ENCODE data around the gene LRP8.

LRP8 gene

GRCh38 chr1:53279296-53280200 is 48.3 kb downstream of the LRP8 start:
- Histone ChIP-seq H3K36me3 (ENCODE audit: control insufficient read depth, insufficient read depth, low read length) (peaks cover 50% of the 10 kb centered on the region), H3K9me3 (ENCODE audit: control insufficient read depth, low read length) (no peaks in the 10 kb centered on the region), H3K4me3 (ENCODE audit: extremely low read depth, insufficient read depth, low read length, poor library complexity, severe bottlenecking) (no peak overlapping the region), H3K27ac (ENCODE audit: low read depth, low read length, severe bottlenecking) (peak overlapping the region; percentile 23), H3K4me1 (ENCODE audit: control insufficient read depth, insufficient read depth, low read length, poor library complexity, severe bottlenecking) (no peaks in the 10 kb centered on the region)
- 78 to 84% methylated on average over 9 to 11 of the region's 14 CpGs for WGBS, 2 experiments (ENCODE audit: insufficient coverage in 2 of 2)

DNA sequence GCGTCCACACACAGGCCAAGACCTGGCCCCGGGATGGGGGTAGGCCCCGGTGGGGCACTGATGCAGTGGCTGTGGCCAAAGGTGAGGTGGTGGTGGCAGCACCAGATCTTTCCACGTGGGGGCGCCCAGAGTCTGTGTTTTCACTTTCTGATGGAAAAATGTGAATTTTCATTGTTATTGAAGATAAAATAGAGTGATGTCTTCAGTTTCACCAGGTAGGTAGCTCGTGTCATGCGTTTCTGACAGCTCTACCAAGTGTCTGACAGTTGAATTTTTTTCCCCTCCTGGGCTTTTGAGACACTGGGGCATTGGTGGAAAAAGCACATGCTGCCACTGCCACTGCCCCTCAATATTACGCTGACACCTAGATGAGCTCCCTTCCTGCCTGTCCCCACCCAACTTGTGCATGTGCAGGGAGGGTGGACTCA is 49.6 kb downstream of the LRP8 start:
- 36 to 52% methylated on average over 4 to 7 of the region's 8 CpGs for WGBS, 2 experiments (ENCODE audit: insufficient coverage in 2 of 2)
- Histone ChIP-seq H3K36me3 (ENCODE audit: control insufficient read depth, insufficient read depth, low read length) (peaks cover 53% of the 10 kb centered on the region), H3K4me3 (ENCODE audit: extremely low read depth, insufficient read depth, low read length, poor library complexity, severe bottlenecking) (no peak overlapping the region), H3K4me1 (ENCODE audit: control insufficient read depth, insufficient read depth, low read length, poor library complexity, severe bottlenecking) (no peaks in the 10 kb centered on the region), H3K9me3 (ENCODE audit: control insufficient read depth, low read length) (no peaks in the 10 kb centered on the region), H3K27ac (ENCODE audit: low read depth, low read length, severe bottlenecking) (no peak overlapping the region)

DNA sequence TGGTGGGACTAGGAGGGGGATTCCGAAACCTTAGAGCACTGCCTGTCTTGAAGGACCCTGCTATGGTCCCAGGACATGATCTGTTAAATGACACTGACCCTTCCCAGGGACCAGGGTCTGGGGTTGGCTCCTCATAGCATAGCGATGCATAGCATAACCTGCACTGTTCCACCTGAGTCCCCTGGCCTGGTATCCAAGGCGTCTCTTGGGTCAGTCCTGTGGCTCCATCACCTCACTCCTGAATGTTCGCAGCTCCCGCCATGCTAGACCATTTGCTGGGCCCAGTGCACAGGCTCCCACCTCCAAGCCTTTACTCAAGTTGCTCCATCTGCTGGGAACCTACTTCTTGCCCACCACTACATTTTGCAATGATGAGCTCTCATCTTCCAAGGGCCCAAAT is 50.5 kb downstream of the LRP8 start:
- WGBS, 2 experiments (ENCODE audit: insufficient coverage in 2 of 2) = 98 to 99% methylated on average over 5 of the region's 5 CpGs
- H3K4me1 ChIP-seq (ENCODE audit: control insufficient read depth, insufficient read depth, low read length, poor library complexity, severe bottlenecking) = no peaks in the 10 kb centered on the region
- peaks cover 56% of the 10 kb centered on the region for H3K36me3 ChIP-seq (ENCODE audit: control insufficient read depth, insufficient read depth, low read length)
- no peaks in the 10 kb centered on the region for H3K9me3 ChIP-seq (ENCODE audit: control insufficient read depth, low read length)
- H3K4me3 ChIP-seq (ENCODE audit: extremely low read depth, insufficient read depth, low read length, poor library complexity, severe bottlenecking) = no peak overlapping the region
- no peak overlapping the region for H3K27ac ChIP-seq (ENCODE audit: low read depth, low read length, severe bottlenecking)

DNA sequence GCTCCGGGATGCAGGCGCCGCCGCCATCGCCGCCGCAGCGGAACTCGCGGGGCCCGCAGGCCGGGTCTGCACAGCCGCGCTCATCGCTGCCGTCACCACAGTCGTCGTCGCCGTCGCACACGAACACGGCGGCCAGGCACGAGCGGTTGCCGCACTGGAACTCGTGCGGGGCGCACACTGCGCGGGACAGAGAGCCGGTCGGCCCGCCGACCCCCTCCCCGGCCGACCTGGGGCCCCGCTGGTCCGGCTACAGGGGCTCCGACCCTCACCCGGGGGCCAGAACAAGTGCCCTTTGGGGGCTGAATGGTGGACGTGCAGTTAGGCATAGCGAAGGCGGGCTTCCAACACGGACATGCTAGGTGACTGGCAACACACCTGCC is 51.0 kb downstream of the LRP8 start:
- 96 to 97% methylated on average over 30 to 46 of the region's 46 CpGs for WGBS, 2 experiments (ENCODE audit: insufficient coverage in 2 of 2)
- H3K4me1 ChIP-seq (ENCODE audit: control insufficient read depth, insufficient read depth, low read length, poor library complexity, severe bottlenecking) = no peaks in the 10 kb centered on the region
- no peak overlapping the region for H3K27ac ChIP-seq (ENCODE audit: low read depth, low read length, severe bottlenecking)
- H3K36me3 ChIP-seq (ENCODE audit: control insufficient read depth, insufficient read depth, low read length) = peaks cover 54% of the 10 kb centered on the region
- H3K4me3 ChIP-seq (ENCODE audit: extremely low read depth, insufficient read depth, low read length, poor library complexity, severe bottlenecking) = no peak overlapping the region
- no peaks in the 10 kb centered on the region for H3K9me3 ChIP-seq (ENCODE audit: control insufficient read depth, low read length)

DNA sequence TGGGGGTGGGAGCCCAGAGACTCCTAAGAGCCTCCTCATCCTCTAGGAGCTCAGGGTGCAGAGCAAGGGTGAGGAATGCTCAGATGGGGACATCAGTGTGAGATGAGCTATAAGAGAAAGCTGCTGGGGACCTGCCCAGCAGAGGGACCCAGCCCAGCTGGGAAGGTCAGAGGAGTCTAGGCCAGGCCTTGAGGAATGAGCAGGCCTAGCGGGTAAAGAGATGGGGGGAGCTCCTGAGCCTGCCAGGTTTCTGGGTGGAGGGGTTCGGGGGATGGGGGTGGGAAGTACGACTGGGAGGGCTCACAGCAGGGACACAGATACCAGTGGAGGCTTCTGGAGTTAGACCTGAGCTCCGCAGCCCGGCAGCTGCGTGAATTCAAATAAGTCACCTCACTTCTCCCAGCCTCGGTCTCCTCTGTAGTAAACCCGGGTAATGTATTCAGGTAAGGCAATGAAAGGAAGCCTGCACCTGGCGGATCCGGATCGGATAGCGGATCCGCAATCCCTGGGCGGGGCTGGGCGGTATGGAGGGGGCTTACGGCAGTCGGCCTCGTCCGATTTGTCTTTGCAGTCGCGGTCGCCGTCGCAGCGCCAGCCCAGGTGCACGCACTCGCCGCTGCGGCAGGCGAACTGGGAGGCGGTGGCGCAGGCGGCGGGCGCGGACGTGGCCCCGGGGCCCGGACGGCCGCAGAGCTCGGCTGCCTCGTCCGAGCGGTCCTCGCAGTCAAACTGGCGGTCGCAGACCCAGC is 51.5 kb downstream of the LRP8 start:
- no peaks in the 10 kb centered on the region for H3K4me1 ChIP-seq (ENCODE audit: control insufficient read depth, insufficient read depth, low read length, poor library complexity, severe bottlenecking)
- H3K36me3 ChIP-seq (ENCODE audit: control insufficient read depth, insufficient read depth, low read length) = peaks cover 54% of the 10 kb centered on the region
- H3K4me3 ChIP-seq (ENCODE audit: extremely low read depth, insufficient read depth, low read length, poor library complexity, severe bottlenecking) = no peak overlapping the region
- H3K27ac ChIP-seq (ENCODE audit: low read depth, low read length, severe bottlenecking) = no peak overlapping the region
- 97 to 98% methylated on average over 41 to 45 of the region's 48 CpGs for WGBS, 2 experiments (ENCODE audit: insufficient coverage in 2 of 2)
- no peaks in the 10 kb centered on the region for H3K9me3 ChIP-seq (ENCODE audit: control insufficient read depth, low read length)

GRCh38 chr1:53275566-53275965 is 52.3 kb downstream of the LRP8 start:
- H3K27ac ChIP-seq (ENCODE audit: low read depth, low read length, severe bottlenecking) = no peak overlapping the region
- WGBS, 2 experiments (ENCODE audit: insufficient coverage in 2 of 2) = 100% methylated on average over 1 of the region's 3 CpGs

GRCh38 chr1:53274541-53275185 is 53.2 kb downstream of the LRP8 start:
- H3K4me1 ChIP-seq (ENCODE audit: control insufficient read depth, insufficient read depth, low read length, poor library complexity, severe bottlenecking) = no peaks in the 10 kb centered on the region
- no peaks in the 10 kb centered on the region for H3K9me3 ChIP-seq (ENCODE audit: control insufficient read depth, low read length)
- 98 to 100% methylated on average over 11 to 13 of the region's 13 CpGs for WGBS, 2 experiments (ENCODE audit: insufficient coverage in 2 of 2)
- no peak overlapping the region for H3K27ac ChIP-seq (ENCODE audit: low read depth, low read length, severe bottlenecking)
- no peak overlapping the region for H3K4me3 ChIP-seq (ENCODE audit: extremely low read depth, insufficient read depth, low read length, poor library complexity, severe bottlenecking)
- peaks cover 65% of the 10 kb centered on the region for H3K36me3 ChIP-seq (ENCODE audit: control insufficient read depth, insufficient read depth, low read length)

More at GRCh38 chr1:53275566-53275965, 52.3 kb downstream of the LRP8 start:
- Histone ChIP-seq H3K4me1 (ENCODE audit: control insufficient read depth, insufficient read depth, low read length, poor library complexity, severe bottlenecking) (no peaks in the 10 kb centered on the region), H3K9me3 (ENCODE audit: control insufficient read depth, low read length) (no peaks in the 10 kb centered on the region), H3K4me3 (ENCODE audit: extremely low read depth, insufficient read depth, low read length, poor library complexity, severe bottlenecking) (no peak overlapping the region), H3K36me3 (ENCODE audit: control insufficient read depth, insufficient read depth, low read length) (peaks cover 56% of the 10 kb centered on the region)

- 90 to 97% methylated on average over 3 to 4 of the region's 4 CpGs for WGBS, 2 experiments (ENCODE audit: insufficient coverage in 2 of 2)
Measured at GRCh38 chr1:53274026-53274425, 53.8 kb downstream of the LRP8 start.

DNA sequence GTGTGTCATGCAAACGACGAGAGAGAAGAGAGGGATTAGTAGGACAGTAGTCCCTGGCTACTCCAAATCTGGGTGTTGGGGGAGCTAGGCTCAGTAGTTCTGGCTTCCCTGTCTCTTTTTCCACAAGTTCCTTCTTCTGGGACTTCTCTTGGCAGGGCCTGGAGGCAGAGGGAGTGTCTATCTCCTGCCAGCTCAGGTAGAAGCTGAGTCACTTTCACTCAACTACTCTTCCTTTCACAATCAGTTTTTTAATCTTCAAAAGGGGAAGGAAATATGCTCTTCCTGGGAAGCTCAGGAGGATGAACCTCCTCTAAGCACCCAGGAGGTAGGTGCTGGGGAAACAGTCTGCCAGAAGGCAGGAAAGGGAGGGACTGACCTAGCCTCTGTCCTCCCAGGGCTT is 54.3 kb downstream of the LRP8 start:
- no peak overlapping the region for H3K4me3 ChIP-seq (ENCODE audit: extremely low read depth, insufficient read depth, low read length, poor library complexity, severe bottlenecking)
- no peaks in the 10 kb centered on the region for H3K9me3 ChIP-seq (ENCODE audit: control insufficient read depth, low read length)
- no peaks in the 10 kb centered on the region for H3K4me1 ChIP-seq (ENCODE audit: control insufficient read depth, insufficient read depth, low read length, poor library complexity, severe bottlenecking)
- no peak overlapping the region for H3K27ac ChIP-seq (ENCODE audit: low read depth, low read length, severe bottlenecking)
- 100% methylated on average over 2 of the region's 2 CpGs; no CpG with 5 or more reads in 1 of the 2 experiments for WGBS, 2 experiments (ENCODE audit: insufficient coverage in 2 of 2)
- H3K36me3 ChIP-seq (ENCODE audit: control insufficient read depth, insufficient read depth, low read length) = peaks cover 60% of the 10 kb centered on the region

More at GRCh38 chr1:53274026-53274425, 53.8 kb downstream of the LRP8 start:
- Histone ChIP-seq H3K4me1 (ENCODE audit: control insufficient read depth, insufficient read depth, low read length, poor library complexity, severe bottlenecking) (no peaks in the 10 kb centered on the region), H3K27ac (ENCODE audit: low read depth, low read length, severe bottlenecking) (no peak overlapping the region), H3K4me3 (ENCODE audit: extremely low read depth, insufficient read depth, low read length, poor library complexity, severe bottlenecking) (no peak overlapping the region), H3K36me3 (ENCODE audit: control insufficient read depth, insufficient read depth, low read length) (peaks cover 59% of the 10 kb centered on the region), H3K9me3 (ENCODE audit: control insufficient read depth, low read length) (no peaks in the 10 kb centered on the region)

DNA sequence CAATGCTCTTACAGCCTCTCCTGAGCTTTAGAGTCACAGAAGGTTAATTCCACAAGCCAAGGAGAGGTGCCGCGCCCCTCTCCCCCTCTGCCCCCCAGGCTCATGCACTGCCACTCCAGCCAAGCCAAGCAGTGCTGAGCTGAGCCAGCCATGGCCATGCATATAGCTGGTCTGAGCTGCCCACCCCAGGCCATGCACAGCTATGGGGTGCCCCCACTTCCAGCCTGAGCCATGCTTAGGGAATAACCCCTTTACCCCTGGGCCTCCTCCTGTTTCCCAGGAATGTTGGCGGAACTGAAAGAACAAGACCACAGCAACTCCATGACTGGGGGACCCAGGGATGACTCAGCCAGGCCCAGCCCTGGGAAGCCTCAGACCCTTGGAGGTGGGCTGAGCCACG is 55.5 kb downstream of the LRP8 start:
- H3K36me3 ChIP-seq (ENCODE audit: control insufficient read depth, insufficient read depth, low read length) = peaks cover 65% of the 10 kb centered on the region
- WGBS, 2 experiments (ENCODE audit: insufficient coverage in 2 of 2) = 96 to 98% methylated on average over 4 of the region's 4 CpGs
- H3K4me3 ChIP-seq (ENCODE audit: extremely low read depth, insufficient read depth, low read length, poor library complexity, severe bottlenecking) = no peak overlapping the region
- no peaks in the 10 kb centered on the region for H3K9me3 ChIP-seq (ENCODE audit: control insufficient read depth, low read length)
- H3K27ac ChIP-seq (ENCODE audit: low read depth, low read length, severe bottlenecking) = no peak overlapping the region
- no peaks in the 10 kb centered on the region for H3K4me1 ChIP-seq (ENCODE audit: control insufficient read depth, insufficient read depth, low read length, poor library complexity, severe bottlenecking)

Data from mesodermal cell (in vitro differentiated cells).